Activated T-cell treated with anti-CD3 and anti-CD28 coated beads, Interleukin-2, amount 50 U/mL, for 24 hours (primary cell): ENCODE results near the gene KNOP1.
A peak's percentile ranks its signal among the peaks of the same experiment; 100 is the strongest.

ENCODE experiments used
- DNase-seq: peaks from one replicate; pipeline ENCODE4 v3.0.0-alpha.2; 2020
- H3K27ac Mint-ChIP-seq: 2 replicates; pipeline ENCODE4 v1.8.0; 2020; ENCODE audit warnings: mild to moderate bottlenecking, mixed read lengths
- H3K27me3 Mint-ChIP-seq: 2 replicates; pipeline ENCODE4 v1.8.0; 2020; ENCODE audit warnings: mixed read lengths
- H3K36me3 Mint-ChIP-seq: 2 replicates; pipeline ENCODE4 v1.8.0; 2020; ENCODE audit warnings: low read depth, mixed read lengths
- H3K4me1 Mint-ChIP-seq: 2 replicates; pipeline ENCODE4 v1.8.0; 2020; ENCODE audit warnings: low read depth, mixed read lengths
- H3K4me3 Mint-ChIP-seq: 2 replicates; pipeline ENCODE4 v1.8.0; 2020; ENCODE audit warnings: mild to moderate bottlenecking, moderate library complexity, mixed read lengths
- H3K9me3 Mint-ChIP-seq: 2 replicates; pipeline ENCODE4 v1.8.0; 2020; ENCODE audit warnings: mixed read lengths

The KNOP1 gene

DNA sequence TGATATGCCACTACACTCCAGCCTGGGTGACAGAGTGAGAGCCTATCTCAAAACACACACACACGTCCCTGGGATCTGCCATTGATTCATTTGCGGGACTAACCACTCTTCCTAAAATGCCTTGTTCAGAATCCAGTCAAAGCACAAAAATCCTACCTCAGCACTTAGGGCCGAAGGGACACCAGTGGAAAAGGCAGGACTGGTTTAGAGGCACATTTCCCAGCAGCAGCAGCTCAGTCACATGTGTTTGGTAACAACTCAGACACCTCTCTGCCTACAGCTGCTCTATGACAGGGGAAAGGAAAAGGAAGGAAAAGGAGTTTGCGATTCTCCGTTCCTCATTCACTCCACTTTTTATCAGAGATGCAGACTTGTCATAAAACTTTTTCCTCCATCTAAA, 12.2 kb downstream of the KNOP1 start:
- Mint-ChIP-seq H3K27ac (no peak overlapping the region), H3K36me3 (peaks cover 95% of the 10 kb centered on the region)

DNA sequence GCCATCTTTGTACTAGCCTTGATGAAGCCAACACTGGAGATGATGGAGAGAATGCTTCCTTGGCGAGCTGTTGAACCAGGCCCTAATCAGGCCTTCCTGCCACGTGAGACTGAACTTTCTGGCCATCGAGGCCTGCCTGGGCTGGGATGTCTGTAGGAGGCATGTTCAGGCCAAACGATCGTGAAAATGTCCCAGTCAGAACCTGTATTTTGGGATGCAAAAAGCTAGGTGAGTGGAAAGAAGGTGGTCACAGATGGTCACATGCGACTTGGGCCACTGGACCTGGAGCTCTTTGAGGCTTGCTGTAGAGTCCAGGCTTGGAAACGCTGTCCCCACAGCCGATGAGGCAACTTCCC, 12.9 kb downstream of the KNOP1 start:
- Mint-ChIP-seq H3K36me3 (peaks cover 95% of the 10 kb centered on the region), H3K27ac (peak overlapping the region; percentile 44)

More for the DNA sequence above, 12.2 kb downstream of the KNOP1 start:
- no peak for DNase-seq
- no peak overlapping the region for H3K4me3 Mint-ChIP-seq
- H3K4me1 Mint-ChIP-seq = peaks cover 7% of the 10 kb centered on the region
- H3K27me3 Mint-ChIP-seq = no peaks in the 10 kb centered on the region
- H3K9me3 Mint-ChIP-seq = no peaks in the 10 kb centered on the region

DNA sequence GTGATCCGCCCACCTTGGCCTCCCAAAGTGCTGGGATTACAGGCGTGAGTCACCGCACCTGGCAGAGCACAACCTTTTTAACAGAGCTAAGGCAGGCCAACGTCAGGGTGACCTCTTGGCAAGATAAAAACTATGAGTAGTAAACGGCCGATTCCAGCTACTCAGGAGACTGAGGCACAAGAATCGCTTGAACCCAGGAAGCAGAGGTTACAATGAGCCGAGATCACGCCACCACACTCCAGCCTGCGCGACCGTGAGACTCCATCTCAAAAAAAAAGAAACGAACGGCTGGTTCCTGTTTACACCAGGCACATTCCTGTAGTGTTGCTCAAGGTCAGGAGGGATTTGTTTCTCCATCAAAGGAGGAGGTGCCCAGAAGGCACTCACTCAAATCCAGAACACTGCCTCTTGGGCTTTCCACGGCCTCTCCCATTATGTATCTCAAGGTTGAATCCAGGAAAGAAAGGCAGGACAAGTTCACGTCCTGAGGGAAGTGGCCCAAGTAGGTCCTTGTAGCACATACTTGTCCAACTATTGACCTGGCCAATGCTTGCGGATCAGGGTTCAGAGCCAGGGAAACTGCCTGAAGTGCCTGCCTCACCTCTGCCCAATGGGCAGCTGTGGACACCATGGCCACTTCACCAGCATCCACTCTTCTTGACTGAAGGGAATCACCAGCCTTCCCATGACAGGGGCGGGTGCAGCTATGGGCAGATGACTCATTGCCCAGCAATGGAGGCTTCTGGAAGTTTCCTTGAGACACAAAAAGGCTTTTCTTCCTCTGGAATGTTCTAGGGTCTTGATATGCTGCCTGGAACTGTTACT, 13.5 kb downstream of the KNOP1 start:
- Mint-ChIP-seq H3K36me3 (peaks cover 95% of the 10 kb centered on the region), H3K27ac (peak overlapping the region; percentile 44), H3K9me3 (no peaks in the 10 kb centered on the region), H3K4me1 (peaks cover 17% of the 10 kb centered on the region), H3K4me3 (no peak overlapping the region), H3K27me3 (no peaks in the 10 kb centered on the region)
- no peak for DNase-seq

More for the DNA sequence above, 12.9 kb downstream of the KNOP1 start:
- no peaks in the 10 kb centered on the region for H3K9me3 Mint-ChIP-seq
- DNase-seq = peak; percentile 16
- no peak overlapping the region for H3K4me3 Mint-ChIP-seq
- H3K4me1 Mint-ChIP-seq = peaks cover 14% of the 10 kb centered on the region
- H3K27me3 Mint-ChIP-seq = no peaks in the 10 kb centered on the region

DNA sequence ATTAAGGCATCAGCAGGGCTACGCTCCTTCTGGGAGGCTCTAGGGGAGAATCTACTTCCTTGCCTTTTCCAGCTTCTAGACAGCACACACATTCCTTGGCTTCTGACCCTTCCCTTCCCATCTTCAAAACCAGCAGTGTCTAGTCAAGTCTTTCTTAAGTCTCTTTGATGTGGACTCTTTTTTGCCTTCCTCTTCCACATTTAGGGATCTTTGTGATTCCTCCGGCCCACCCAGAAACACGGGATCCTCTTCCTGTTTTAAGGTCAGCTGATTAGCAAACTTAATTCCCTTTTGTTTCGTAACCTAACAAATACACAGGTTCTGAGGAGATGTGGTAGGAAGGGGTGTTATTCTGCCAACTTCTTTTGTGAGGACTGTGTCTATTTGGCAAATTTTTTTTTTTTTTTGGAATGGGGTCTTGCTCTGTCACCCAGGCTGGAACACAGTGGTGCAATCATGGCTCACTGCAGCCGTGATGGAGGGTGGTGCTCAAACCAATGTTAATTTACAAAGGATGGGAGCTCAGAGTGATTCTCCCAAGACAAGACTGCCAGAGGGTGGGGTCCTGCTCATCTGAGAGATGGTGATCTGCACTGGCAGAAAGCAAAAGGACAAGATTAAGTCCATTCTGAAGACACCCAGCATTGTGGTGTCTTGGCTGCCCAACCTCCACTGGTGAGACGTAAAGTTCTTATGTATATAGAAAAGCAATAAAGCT, 14.7 kb downstream of the KNOP1 start:
- no peaks in the 10 kb centered on the region for H3K9me3 Mint-ChIP-seq
- no peak overlapping the region for H3K4me3 Mint-ChIP-seq
- H3K27ac Mint-ChIP-seq = peak overlapping the region; percentile 79
- H3K27me3 Mint-ChIP-seq = no peaks in the 10 kb centered on the region
- peaks cover 95% of the 10 kb centered on the region for H3K36me3 Mint-ChIP-seq
- no peak for DNase-seq
- H3K4me1 Mint-ChIP-seq = peaks cover 29% of the 10 kb centered on the region

DNA sequence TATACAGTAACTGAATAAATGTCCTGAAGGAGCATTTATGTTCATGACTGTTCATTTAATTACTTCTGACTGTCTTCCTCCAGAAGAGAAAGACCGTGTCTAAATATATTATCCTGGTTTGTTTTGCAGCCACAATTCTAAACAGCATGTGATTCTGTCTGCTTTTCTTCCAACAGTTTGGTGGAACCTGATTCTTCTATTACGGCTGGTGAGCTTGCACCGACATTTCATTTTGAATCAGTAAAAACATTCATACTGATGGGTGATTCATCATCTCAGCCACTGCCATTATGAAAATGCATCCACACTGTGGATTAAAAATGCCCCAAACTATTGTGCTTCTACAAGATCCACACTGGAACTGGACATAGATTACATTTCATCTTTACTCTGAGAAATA, 16.9 kb downstream of the KNOP1 start:
- H3K9me3 Mint-ChIP-seq = no peaks in the 10 kb centered on the region

DNA sequence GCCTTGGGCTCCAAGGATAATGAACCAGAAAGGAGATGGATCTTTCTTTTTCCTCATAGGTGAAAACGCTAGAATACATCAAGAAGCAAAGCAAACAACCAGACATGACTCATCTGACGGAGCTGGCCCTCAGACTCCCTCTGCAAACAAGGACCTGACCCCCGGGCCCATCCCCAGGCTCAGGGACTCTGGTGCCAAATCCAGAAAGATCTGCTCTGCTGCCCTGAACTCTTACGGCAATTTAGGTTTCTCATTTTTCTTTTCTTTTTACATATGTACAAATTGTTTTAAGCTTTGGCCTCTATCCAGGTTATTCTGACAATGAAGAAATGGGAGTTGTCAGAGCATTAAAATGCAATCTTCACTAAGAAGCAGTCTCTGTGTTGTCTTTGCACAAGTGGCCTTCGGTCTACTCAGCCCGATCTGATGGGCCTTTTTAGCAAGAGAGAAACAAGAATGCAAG, 17.7 kb downstream of the KNOP1 start:
- H3K27ac Mint-ChIP-seq = peak overlapping the region; percentile 38
- DNase-seq = no peak
- no peaks in the 10 kb centered on the region for H3K9me3 Mint-ChIP-seq
- no peaks in the 10 kb centered on the region for H3K27me3 Mint-ChIP-seq
- H3K4me1 Mint-ChIP-seq = peaks cover 55% of the 10 kb centered on the region
- H3K36me3 Mint-ChIP-seq = peaks cover 95% of the 10 kb centered on the region
- H3K4me3 Mint-ChIP-seq = no peak overlapping the region

More for the DNA sequence above, 16.9 kb downstream of the KNOP1 start:
- Mint-ChIP-seq H3K27ac (peak overlapping the region; percentile 38), H3K36me3 (peaks cover 100% of the 10 kb centered on the region), H3K4me3 (no peak overlapping the region), H3K4me1 (peaks cover 52% of the 10 kb centered on the region), H3K27me3 (no peaks in the 10 kb centered on the region)
- DNase-seq = no peak

DNA sequence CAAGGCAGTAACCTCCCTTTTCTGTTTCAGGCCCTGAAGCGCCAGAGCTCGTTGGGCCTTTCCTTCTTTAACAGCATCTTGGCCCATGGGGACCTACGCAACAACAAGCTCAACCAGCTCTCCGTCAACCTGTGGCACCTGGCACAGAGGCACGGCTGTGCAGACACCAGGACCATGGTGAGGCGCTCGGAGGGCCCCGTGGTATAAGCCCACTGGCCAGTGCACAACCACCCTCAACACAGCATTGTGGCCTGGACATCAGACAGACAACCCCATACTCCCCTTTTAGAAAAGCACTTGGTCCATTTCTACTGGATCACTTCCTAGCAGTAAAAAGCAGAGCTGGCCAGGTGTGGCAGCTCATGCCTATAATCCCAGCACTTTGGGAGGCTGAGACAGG, 18.6 kb downstream of the KNOP1 start:
- Mint-ChIP-seq H3K9me3 (no peaks in the 10 kb centered on the region), H3K4me3 (no peak overlapping the region), H3K4me1 (peaks cover 58% of the 10 kb centered on the region), H3K36me3 (peaks cover 91% of the 10 kb centered on the region), H3K27ac (no peak overlapping the region), H3K27me3 (no peaks in the 10 kb centered on the region)
- no peak for DNase-seq

DNA sequence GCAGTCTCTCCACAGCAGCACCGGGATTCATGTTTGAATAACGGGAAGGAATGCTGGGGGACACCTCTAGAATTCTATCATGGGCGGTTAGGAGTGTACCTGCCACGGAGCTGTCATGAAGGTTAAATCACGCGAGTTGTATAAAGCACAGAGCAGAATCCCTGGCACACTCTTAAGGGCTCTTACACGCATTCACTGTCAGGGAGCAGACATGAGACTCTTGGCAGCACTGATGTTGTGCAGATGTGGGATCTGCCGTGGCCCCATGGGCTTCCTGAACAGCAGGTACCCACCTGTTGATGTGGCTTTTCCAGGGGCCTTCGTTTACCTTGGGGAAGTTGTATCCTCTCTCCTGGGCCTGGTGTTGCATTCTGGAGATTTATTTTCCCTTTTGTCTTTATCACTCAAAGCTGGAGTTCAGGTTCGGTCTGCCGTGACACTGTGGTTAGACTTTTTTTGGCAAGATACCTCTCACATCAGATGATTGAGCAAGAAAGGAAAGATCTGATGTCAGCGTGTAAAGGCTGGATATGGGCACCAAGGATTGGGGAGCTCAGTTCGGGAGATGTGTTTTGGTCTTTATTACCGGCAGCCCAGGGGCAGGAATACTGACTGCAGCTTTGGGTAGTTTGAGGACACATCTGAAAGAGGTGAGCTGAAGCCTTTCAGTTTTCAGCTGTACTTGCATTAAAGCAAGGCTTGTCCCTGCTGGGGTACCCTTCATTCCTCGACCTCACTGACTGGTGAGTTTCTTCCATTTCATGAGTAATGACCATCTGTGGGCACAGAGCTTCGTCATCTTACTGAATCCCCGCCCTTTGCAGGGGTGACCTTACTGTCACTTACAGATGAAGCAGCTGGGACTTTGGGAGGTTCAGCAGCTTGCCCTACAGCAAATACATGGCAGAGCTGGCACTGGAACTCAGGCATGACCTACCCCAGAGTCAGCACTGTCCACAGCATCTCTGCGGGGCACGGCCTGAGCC, 19.3 kb downstream of the KNOP1 start:
- no peaks in the 10 kb centered on the region for H3K9me3 Mint-ChIP-seq
- no peak for DNase-seq
- no peaks in the 10 kb centered on the region for H3K27me3 Mint-ChIP-seq
- peaks cover 61% of the 10 kb centered on the region for H3K4me1 Mint-ChIP-seq
- peak overlapping the region; percentile 50 for H3K27ac Mint-ChIP-seq
- no peak overlapping the region for H3K4me3 Mint-ChIP-seq
- H3K36me3 Mint-ChIP-seq = peaks cover 91% of the 10 kb centered on the region

DNA sequence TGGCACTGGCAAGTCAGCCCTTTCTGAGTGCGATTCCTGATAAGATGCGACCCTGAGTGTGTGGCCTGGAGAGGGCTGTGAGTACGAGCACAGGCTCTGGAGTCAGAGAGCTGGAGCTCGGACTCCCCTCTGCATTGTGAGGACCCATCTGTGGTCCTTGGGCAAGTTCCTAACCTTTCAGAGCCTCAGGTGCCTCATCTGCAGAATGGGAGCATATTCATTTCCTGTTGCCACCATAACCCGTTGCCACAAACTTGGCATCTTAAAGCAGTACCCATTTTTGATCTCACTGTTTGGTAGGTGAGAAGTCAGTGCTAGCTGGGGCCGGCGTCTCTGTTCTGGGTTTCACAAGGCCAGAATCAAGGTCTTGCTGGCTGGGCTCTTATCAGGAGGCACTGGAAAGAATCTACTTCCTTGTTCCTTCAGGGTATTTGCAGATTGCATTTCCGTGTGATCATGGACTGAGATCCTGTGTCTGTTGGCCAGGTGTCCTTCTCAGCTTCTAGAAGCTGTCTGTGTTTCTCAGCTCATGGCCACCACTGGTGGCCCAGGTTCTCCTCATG, 20.2 kb downstream of the KNOP1 start:
- no peak for DNase-seq
- Mint-ChIP-seq H3K4me1 (peaks cover 61% of the 10 kb centered on the region), H3K9me3 (no peaks in the 10 kb centered on the region), H3K4me3 (no peak overlapping the region), H3K27ac (peak overlapping the region; percentile 33), H3K27me3 (no peaks in the 10 kb centered on the region), H3K36me3 (peaks cover 89% of the 10 kb centered on the region)

DNA sequence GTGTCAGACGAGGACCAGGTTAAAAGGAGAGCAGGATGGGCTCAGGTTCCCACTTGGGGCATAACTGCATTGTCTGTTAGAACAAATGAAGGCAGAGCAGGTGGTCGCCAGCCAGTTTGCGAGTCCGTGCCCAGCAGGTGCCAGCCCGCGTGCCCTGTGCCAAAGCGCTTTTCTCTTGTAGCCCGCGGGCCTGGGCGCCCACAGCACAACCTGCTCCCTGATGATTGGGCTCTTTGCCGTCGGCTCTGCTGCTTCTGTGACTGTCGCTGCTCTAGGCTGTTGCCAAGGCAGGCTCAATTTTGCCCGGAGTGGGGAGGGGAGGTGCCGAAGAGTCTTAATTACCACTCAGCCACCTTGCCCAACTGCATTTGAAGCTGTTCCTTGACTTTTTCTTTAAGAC, 21.1 kb downstream of the KNOP1 start:
- Mint-ChIP-seq H3K36me3 (peaks cover 87% of the 10 kb centered on the region), H3K9me3 (no peaks in the 10 kb centered on the region), H3K27me3 (no peaks in the 10 kb centered on the region), H3K4me3 (peak overlapping the region; percentile 10), H3K27ac (peak overlapping the region; percentile 85), H3K4me1 (peaks cover 61% of the 10 kb centered on the region)
- no peak for DNase-seq

DNA sequence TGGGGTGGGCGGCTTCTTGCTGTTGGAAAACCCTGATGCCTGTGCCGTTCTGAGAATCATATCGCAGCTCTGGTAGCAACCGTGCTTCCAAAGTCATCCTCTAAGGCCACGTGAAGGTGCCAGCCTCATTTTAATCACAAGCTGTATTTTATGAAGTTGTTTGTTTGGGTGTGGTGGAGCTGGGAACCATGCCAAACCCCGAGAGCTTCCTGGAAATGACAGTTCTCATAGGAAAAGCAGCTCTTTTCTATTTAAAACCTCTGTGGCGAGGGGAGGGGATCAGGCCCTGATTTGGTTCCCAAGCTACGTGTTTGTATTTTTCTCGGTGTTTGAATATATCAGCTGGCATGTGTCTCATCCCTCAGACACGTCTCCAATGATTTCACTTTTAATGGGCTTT, 21.7 kb downstream of the KNOP1 start:
- Mint-ChIP-seq H3K9me3 (no peaks in the 10 kb centered on the region), H3K36me3 (peaks cover 86% of the 10 kb centered on the region), H3K27ac (peak overlapping the region; percentile 85), H3K4me3 (peak overlapping the region; percentile 7), H3K27me3 (no peaks in the 10 kb centered on the region), H3K4me1 (peaks cover 65% of the 10 kb centered on the region)
- DNase-seq = peak; percentile 47

DNA sequence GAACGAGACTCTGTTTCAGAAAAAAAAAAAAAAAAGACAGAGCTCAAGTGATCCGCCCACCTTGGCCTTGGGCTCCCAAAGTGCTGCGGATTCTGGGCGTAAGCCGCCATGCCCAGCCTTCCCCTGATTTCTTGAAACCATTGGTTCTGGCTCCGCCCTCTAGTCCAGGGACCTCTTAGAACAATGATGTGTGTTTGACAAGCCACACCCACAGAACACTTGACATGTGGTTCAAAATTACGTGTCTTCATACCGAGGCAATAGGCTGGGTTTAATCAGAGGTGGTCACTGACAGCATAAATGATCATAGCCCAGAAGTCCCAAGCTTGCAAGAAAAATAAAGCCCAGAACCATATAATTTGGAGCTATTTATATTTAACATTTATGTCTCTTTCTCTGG, 23.0 kb downstream of the KNOP1 start:
- Mint-ChIP-seq H3K27ac (no peak overlapping the region), H3K36me3 (peaks cover 79% of the 10 kb centered on the region), H3K27me3 (no peaks in the 10 kb centered on the region), H3K9me3 (no peaks in the 10 kb centered on the region), H3K4me3 (no peak overlapping the region), H3K4me1 (peaks cover 60% of the 10 kb centered on the region)
- DNase-seq = no peak

DNA sequence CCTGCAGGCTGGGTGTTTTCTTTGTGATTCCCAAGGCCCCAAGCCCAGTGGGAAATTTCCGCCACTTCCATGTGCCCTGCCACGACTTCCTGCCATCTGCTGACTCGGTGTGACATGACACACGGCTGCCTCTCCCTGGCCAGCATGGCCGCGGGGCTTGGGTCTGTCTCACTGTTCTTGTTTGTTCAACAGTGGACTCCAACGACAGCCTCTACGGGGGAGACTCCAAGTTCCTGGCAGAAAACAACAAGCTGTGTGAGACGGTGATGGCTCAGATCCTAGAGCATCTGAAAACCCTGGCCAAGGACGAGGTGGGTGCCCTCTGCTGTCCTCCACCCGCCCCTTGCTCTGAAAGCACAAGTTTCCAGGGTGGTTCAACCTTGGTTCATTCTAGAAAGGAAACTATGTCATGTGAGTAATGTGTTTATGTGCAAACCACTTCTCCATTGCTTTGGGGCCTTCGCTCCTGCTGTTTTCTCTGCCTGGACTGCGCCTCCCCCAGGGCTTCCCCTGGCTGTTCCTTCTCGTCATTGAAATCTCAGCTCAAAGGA, 26.8 kb downstream of the KNOP1 start:
- Mint-ChIP-seq H3K4me3 (no peak overlapping the region), H3K27ac (peak overlapping the region; percentile 38), H3K4me1 (peaks cover 42% of the 10 kb centered on the region), H3K36me3 (peaks cover 75% of the 10 kb centered on the region), H3K27me3 (no peaks in the 10 kb centered on the region), H3K9me3 (no peaks in the 10 kb centered on the region)
- no peak for DNase-seq

DNA sequence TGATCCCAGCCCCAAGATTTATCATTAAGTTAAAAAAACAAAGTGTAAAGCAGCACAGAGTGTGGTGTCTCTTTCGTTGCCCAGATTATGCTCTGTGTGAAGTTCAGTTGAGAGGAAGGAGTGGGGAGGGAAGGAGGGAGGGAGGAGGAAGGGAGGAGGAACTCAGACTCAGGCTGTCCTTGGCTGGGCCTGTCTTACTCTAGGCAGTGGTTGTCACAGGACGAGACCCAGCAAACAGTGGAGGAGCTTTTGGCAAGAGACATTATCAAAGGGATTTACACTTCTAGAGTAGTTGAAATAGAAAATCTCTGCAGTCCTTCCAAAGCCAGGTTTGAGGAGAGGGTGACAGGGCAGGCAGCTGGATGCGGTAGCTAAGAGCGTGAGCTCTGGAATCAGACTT, 27.8 kb downstream of the KNOP1 start:
- Mint-ChIP-seq H3K4me1 (peaks cover 36% of the 10 kb centered on the region), H3K27me3 (no peaks in the 10 kb centered on the region), H3K36me3 (peaks cover 81% of the 10 kb centered on the region), H3K4me3 (no peak overlapping the region), H3K27ac (peak overlapping the region; percentile 67), H3K9me3 (peaks cover 3% of the 10 kb centered on the region)
- DNase-seq = no peak
